DMS79 treated with DMSO at 0.1 percent for 48 hours (cell line): Measurements from ENCODE around the gene IQGAP3.
"Not testable (repeated sequence)": the region's sequence is repeated elsewhere in the genome, so short reads cannot be mapped to it uniquely, and the experiment has no call there.

Experiments
- DNase-seq: peaks from one replicate; lab custom pipeline; 2025; lab: John Stamatoyannopoulos, UW

IQGAP3 gene

DNA sequence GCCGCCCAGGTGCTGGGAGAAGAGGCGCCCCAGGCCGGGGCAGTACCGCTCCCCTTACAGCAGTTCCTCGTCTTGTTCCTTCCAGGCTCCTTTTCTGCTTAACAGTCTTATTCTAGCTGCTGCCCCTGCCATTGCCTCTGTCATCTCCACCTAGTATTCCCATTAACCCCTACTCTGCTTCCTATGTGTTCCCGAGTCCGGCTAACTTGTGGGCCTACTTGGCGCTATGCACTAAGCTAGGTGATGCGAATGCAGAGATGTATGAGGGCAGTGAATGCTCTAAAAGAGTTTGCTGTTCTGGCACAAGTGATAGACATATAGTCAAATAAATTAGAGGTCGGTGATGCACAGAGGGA is 276 bp upstream of the IQGAP3 start:
- DNase-seq, result no peak

GRCh38 chr1:156571261-156571852 is 1.0 kb downstream of the IQGAP3 start:
- peak; percentile 17 for DNase-seq

- DNase-seq, result no peak
Observed at GRCh38 chr1:156566436-156566835, 5.9 kb downstream of the IQGAP3 start.

- DNase-seq, result no peak
Observed at GRCh38 chr1:156565519-156565918, 6.8 kb downstream of the IQGAP3 start.

GRCh38 chr1:156560585-156561163 is 11.7 kb downstream of the IQGAP3 start:
- no peak for DNase-seq

GRCh38 chr1:156559797-156560385 is 12.5 kb downstream of the IQGAP3 start:
- DNase-seq, result no peak

DNA sequence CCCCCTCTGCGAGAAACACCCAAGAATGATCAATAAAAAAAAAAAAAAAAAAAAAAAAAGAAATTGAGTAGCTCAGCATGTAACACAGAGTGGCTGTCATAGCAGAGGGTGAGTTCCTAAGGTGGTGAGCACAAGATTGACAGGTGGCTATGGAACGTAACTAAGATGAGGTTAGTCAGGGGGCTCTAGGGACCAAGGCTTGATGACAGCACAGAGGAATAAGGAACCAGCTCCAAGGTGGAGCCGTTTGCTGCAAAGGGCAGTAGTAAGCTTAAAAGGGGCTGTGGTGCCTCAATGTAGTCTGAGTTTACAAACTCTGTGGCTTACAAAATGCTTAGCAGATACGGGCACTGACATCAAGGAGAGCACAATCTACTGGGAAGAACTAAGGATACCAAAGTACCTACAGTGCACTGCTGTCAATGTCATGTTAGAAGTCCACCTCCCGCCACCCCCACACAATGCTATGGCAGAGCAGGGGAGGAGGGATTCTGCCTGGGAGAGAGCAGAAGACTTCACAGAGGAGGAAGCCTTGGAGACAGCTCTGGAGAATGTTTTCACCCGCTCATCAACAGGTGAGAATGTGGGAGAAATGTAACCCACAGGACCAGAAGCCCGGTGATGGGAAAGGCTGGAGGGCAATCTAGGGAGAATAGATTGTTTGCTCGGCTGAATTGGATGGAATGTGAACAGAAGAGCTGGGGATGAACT is 13.1 kb downstream of the IQGAP3 start:
- DNase-seq, result no peak

DNA sequence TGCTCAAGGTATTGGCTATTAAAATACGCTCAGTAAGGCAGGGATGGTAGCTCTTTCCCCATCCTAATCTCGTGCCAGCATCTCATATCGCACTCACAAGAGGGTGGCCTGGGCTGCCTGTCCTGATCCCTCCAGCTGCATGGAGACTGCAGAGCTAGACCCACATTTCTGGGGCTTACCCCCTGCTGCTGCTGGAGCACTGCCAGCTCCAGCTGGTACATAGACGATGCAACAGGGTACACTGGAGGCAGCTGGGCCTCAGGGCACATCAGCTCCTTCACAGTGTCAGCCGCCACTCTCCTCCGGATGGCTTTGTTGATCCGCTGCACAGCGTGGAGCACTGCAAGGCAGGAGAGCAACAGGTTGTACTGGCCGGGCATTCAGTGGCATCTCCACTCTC is 16.0 kb downstream of the IQGAP3 start:
- no peak for DNase-seq

GRCh38 chr1:156555715-156556114 is 16.6 kb downstream of the IQGAP3 start:
- no peak for DNase-seq

- DNase-seq, result no peak
Observed at GRCh38 chr1:156554971-156555370, 17.4 kb downstream of the IQGAP3 start.

DNA sequence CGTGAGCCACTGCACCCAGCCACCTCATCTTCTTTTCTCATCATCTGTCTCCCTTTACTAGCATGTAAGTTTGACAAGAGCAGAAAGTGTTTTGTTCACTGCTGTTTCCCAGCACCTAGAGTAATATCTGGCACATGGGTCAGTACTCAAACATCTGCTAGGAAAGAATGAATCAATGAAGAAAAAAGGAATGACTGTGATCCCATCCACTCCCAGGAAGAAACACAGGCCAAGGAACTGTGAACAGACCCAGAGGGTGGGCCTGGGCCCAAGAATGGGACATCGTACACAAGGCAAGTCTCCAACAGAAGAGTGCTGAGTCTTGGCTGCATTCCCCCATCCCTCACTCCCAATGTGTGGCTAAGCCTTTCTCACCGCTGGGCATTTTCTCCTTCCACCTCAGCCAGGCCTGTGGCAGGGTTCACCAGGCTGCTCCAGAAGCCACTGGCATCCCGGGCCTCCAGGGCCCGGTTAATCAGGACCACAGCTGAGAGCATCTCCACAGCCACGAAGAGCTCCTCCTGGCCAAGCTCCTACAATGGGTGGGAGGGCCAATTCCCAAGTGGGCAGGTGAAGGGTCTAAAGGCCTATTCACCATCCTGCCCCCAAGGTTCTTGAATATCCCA is 18.4 kb downstream of the IQGAP3 start:
- DNase-seq, result no peak

- DNase-seq, result not testable (repeated sequence)
Observed at GRCh38 chr1:156552937-156553336, 19.4 kb downstream of the IQGAP3 start.

GRCh38 chr1:156552518-156552917 is 19.8 kb downstream of the IQGAP3 start:
- DNase-seq, result no peak

- no peak for DNase-seq
Observed at GRCh38 chr1:156551869-156552268, 20.5 kb downstream of the IQGAP3 start.

DNA sequence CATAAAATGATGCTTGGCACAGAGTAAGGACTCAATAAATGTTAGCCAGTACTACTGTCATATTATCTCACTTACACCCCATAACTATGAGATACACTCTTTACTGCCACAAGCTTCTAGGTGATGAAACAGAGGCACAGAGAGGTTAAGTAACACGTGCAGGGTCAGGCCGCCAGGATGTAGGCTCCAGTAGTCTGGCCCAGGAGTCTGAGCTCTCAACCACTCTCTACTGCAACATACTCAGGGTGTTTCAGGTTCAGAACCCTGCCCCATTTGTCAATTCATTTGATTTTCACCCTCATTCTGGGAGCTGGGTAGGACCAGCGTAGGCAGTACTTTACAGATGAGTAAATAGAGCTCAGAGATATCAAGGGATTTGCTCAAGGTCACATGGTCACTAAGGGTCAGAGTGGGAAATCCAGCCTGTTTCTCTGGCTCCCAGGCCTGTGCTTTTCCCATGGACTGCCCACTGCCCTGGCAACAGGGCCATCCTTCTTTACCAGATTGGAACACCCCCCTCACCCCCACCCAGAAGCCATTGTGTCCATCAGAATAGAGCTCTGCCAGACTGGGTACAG is 21.2 kb downstream of the IQGAP3 start:
- DNase-seq, result no peak

DNA sequence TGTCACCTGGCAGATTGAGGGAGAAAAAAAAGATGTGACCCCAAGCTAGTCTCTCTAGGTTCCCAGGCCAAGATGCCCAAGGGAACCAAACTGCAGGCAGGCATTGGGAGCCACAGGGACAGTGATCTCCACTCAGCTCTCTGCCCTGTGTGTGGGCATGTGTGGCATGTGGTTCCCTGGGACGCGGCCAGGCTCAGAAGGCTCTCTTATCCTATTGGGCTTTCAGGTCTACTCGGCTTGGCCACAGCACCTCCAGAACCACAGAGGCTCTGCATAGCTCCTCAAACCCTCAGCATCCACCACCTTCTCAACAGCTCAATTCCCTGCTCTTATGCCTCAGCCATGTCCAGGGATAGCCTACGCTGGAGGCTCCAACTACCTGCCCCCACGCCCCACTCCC is 22.0 kb downstream of the IQGAP3 start:
- DNase-seq, result no peak

DNA sequence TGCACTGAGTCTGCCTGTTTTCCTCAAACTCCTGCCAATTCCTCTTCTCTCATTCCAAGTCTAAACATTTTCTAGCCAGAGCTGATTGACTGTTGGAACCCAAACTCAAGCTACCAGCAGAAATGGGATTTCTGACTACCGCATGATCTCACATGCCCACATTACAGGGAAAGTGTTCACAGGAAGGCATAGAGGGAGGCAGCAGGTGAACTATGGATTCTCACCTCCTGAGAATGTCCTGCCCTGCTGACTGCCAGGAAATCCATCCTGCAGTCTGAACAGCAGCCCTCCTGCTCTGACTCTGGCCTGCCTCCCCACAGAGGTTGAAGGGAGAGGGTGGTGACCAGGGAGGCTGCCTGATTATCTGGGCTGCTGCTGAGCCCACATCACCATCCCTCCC is 22.5 kb downstream of the IQGAP3 start:
- DNase-seq, result no peak

- no peak for DNase-seq
Observed at GRCh38 chr1:156549390-156549789, 23.0 kb downstream of the IQGAP3 start.

DNA sequence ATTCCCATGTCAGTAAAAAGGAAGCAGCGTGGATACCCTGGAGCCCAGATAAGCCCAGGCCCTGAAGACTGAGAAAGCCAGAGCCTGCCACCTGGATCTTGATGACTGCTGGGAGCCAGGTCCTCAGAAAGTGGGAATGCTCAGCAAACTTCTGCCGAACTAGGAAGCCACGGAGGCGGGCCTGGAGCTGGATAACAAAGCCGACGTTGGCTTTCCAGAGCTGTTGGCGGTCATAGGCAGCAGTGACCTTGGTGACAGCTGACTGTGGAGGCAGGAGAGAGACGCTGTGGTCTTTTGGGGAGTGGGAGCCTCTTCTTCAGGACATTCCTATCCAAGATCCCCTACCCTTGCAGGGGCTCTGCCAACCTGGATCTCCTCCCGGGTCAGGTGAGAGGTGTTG is 24.4 kb downstream of the IQGAP3 start:
- no peak for DNase-seq

- no peak for DNase-seq
Observed at GRCh38 chr1:156547434-156547833, 24.9 kb downstream of the IQGAP3 start.

DNA sequence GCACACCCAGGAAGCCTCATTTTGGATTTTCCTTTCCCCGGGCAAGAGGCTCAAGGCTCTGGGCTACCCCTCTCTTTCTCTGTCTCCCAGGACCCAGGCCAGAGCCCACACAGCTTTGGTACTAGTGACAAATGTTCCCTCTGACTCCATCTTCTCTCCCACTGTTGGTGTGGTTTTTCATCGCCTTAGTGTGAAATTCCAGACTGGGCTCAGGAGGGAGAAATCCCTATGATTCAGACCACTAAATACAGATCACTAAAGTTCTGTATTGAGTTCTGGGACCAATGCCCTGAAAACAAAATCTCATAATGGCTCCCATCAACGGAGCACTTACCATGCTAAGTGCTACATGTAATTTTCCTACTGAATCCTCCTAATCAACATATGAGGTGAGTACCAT is 26.1 kb downstream of the IQGAP3 start:
- DNase-seq, result no peak

DNA sequence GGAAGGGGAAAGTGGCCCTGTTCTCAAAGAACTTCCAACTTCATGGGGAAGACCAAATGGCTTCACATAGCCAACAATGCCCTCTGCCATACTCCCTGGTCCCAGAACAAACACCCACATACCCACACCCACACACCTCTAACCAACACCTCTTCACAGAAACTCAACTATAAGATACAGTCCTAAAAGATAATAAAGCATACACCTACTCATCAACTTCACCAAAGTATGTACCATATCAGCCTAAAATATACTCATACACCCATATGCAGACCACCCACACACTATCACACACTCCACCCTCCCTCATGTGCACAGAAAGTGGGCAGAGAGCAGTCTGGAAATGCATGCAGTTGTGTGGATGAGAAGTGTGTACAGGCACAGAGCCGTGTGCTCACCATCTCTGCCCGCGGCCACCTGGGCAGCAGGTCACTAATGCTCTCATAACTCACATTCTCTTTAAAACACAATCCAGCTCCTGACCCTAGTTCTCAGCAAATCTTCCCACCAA is 27.7 kb downstream of the IQGAP3 start:
- no peak for DNase-seq
